ENCODE data around the gene KIF15. TPM values are rescaled to one million over a fixed set of nuclear protein-coding genes. Genes with fewer than 3 reads are reported as not detected.
"Not testable (repeated sequence)": the region's sequence is repeated elsewhere in the genome, so short reads cannot be mapped to it uniquely, and the experiment has no call there.

The KIF15 gene
- total RNA-seq, 1 donor from 2014 or later = 2.4 TPM

GRCh38 chr3:44795197-44795596, 33.6 kb downstream of the KIF15 start:
- H3K27ac Mint-ChIP-seq = no peak overlapping the region
- ATAC-seq (ENCODE audit: low read depth) = no peak
- peaks cover 2% of the 10 kb centered on the region for H3K36me3 Mint-ChIP-seq (ENCODE audit: low read depth)
- ChIA-PET CTCF (no interaction called here), POLR2A (no interaction called here)
- H3K4me3 Mint-ChIP-seq = no peak overlapping the region
- intact Hi-C loops (cut with micrococcal nuclease) = no loop called here
- no peaks in the 10 kb centered on the region for H3K27me3 Mint-ChIP-seq
- H3K9me3 Mint-ChIP-seq = no peaks in the 10 kb centered on the region
- DNase-seq = no peak
- TF ChIP-seq CTCF (IDR thresholded peaks at IDR 0.05) = no peak
- H3K4me1 Mint-ChIP-seq = no peaks in the 10 kb centered on the region

- Mint-ChIP-seq H3K4me3 (no peak overlapping the region), H3K9me3 (no peaks in the 10 kb centered on the region), H3K36me3 (ENCODE audit: low read depth) (peaks cover 2% of the 10 kb centered on the region), H3K27ac (no peak overlapping the region), H3K4me1 (no peaks in the 10 kb centered on the region), H3K27me3 (no peaks in the 10 kb centered on the region)
- no peak for DNase-seq
- CTCF ChIA-PET = no interaction called here
- intact Hi-C loops (cut with micrococcal nuclease) = no loop called here
- POLR2A ChIA-PET = no interaction called here
- TF ChIP-seq CTCF (IDR thresholded peaks at IDR 0.05) = no peak
- no peak for ATAC-seq (ENCODE audit: low read depth)
These were observed 40.4 kb downstream of the KIF15 start for GRCh38 chr3:44802011-44802410.

- ChIA-PET POLR2A (no interaction called here), CTCF (no interaction called here)
- Mint-ChIP-seq H3K4me3 (no peak overlapping the region), H3K27ac (no peak overlapping the region), H3K27me3 (no peaks in the 10 kb centered on the region), H3K9me3 (no peaks in the 10 kb centered on the region), H3K36me3 (ENCODE audit: low read depth) (no peaks in the 10 kb centered on the region), H3K4me1 (no peaks in the 10 kb centered on the region)
- intact Hi-C loops (cut with micrococcal nuclease) = no loop called here
- no peak for ATAC-seq (ENCODE audit: low read depth)
- DNase-seq = no peak
- no peak for TF ChIP-seq CTCF (IDR thresholded peaks at IDR 0.05)
These were observed 41.7 kb downstream of the KIF15 start for GRCh38 chr3:44803298-44803697.

- H3K36me3 Mint-ChIP-seq (ENCODE audit: low read depth) = no peaks in the 10 kb centered on the region
- POLR2A ChIA-PET = no interaction called here
- no peaks in the 10 kb centered on the region for H3K4me1 Mint-ChIP-seq
- no peak overlapping the region for H3K27ac Mint-ChIP-seq
- intact Hi-C loops (cut with micrococcal nuclease) = no loop called here
- H3K27me3 Mint-ChIP-seq = no peaks in the 10 kb centered on the region
- ATAC-seq (ENCODE audit: low read depth) = no peak
- CTCF ChIA-PET = no interaction called here
- H3K9me3 Mint-ChIP-seq = no peaks in the 10 kb centered on the region
- no peak for DNase-seq
- TF ChIP-seq CTCF (IDR thresholded peaks at IDR 0.05) = no peak
- H3K4me3 Mint-ChIP-seq = no peak overlapping the region
These were observed 44.4 kb downstream of the KIF15 start for GRCh38 chr3:44805960-44806359.

GRCh38 chr3:44814751-44815150, 53.2 kb downstream of the KIF15 start:
- ATAC-seq (ENCODE audit: low read depth) = no peak
- TF ChIP-seq CTCF (IDR thresholded peaks at IDR 0.05) = no peak
- POLR2A ChIA-PET = no interaction called here
- Mint-ChIP-seq H3K27ac (no peak overlapping the region), H3K36me3 (ENCODE audit: low read depth) (peaks cover 2% of the 10 kb centered on the region), H3K9me3 (peaks cover 2% of the 10 kb centered on the region), H3K4me3 (no peak overlapping the region), H3K27me3 (no peaks in the 10 kb centered on the region), H3K4me1 (no peaks in the 10 kb centered on the region)
- CTCF ChIA-PET = interaction anchor here (0.6 kb wide), 1 partner anchor 901 kb away, joined by 3 read pairs; no protein-coding TSS in a partner anchor
- DNase-seq = no peak
- intact Hi-C loops (cut with micrococcal nuclease) = no loop called here

- ATAC-seq (ENCODE audit: low read depth); H3K36me3 Mint-ChIP-seq (ENCODE audit: low read depth); DNase-seq; CTCF ChIA-PET; H3K4me3 Mint-ChIP-seq; H3K27me3 Mint-ChIP-seq; POLR2A ChIA-PET; H3K9me3 Mint-ChIP-seq; intact Hi-C loops (cut with micrococcal nuclease); H3K27ac Mint-ChIP-seq; H3K4me1 Mint-ChIP-seq: not testable (repeated sequence)
These were observed 54.7 kb downstream of the KIF15 start for GRCh38 chr3:44816334-44816733.

- CTCF ChIA-PET; H3K4me3 Mint-ChIP-seq; H3K9me3 Mint-ChIP-seq; intact Hi-C loops (cut with micrococcal nuclease); H3K27me3 Mint-ChIP-seq; H3K36me3 Mint-ChIP-seq (ENCODE audit: low read depth); H3K27ac Mint-ChIP-seq; H3K4me1 Mint-ChIP-seq; POLR2A ChIA-PET; ATAC-seq (ENCODE audit: low read depth); DNase-seq: not testable (repeated sequence)
These were observed 59.6 kb downstream of the KIF15 start for GRCh38 chr3:44821206-44821605.
